OCI-LY7 (cell line): ENCODE results near the gene TDRD7. TPM values are rescaled to one million over a fixed set of nuclear protein-coding genes. Genes with fewer than 3 reads are reported as not detected.

ENCODE experiments used
- BruUV-seq: library from RNA; stranded (reverse); fragments of 400-500 nt; replicated peaks from 2 replicates; lab custom pipeline; 2021; lab: Mats Ljungman, UMichigan
- CTCF ChIA-PET: fragments of 300-600 bp; sonication (Branson Sonifier 250); formaldehyde crosslinking; loops from one replicate; lab custom pipeline; 2022; ENCODE audit warnings: antibody characterized with exemption; ENCODE audit not compliant: unreplicated experiment; lab: Charles Lee
- POLR2A ChIA-PET: fragments of 300-600 bp; sonication (Branson Sonifier 250); formaldehyde crosslinking; loops from one replicate; lab custom pipeline; 2022; ENCODE audit warnings: antibody characterized with exemption; lab: Charles Lee
- DNase-seq: peaks from one replicate; pipeline ENCODE4 v3.0.0-alpha.2; 2015; ENCODE audit warnings: low spot score
- H2AFZ ChIP-seq: fragments of 200-600 bp; sonication (generic), shearing (Covaris generic); 2 replicates; pipeline ENCODE4 v1.6.1; 2014; ENCODE audit warnings: mild to moderate bottlenecking, antibody characterized with exemption, low read length, moderate library complexity
- H3K27ac ChIP-seq: fragments of 200-600 bp; sonication (generic); 2 replicates; pipeline ENCODE4 v1.5.1; 2014; ENCODE audit warnings: mixed run types, low read depth, mild to moderate bottlenecking, moderate library complexity, low read length, inconsistent platforms; ENCODE audit not compliant: poor library complexity, severe bottlenecking
- H3K36me3 ChIP-seq: fragments of 200-600 bp; sonication (generic); 2 replicates; pipeline ENCODE4 v1.6.1; 2014; ENCODE audit warnings: mild to moderate bottlenecking, antibody characterized with exemption, low read length, moderate library complexity, mixed read lengths; ENCODE audit not compliant: insufficient read depth
- H3K4me1 ChIP-seq: fragments of 200-600 bp; sonication (generic); 2 replicates; pipeline ENCODE4 v1.5.1; 2014; ENCODE audit warnings: mild to moderate bottlenecking, low read length; ENCODE audit not compliant: insufficient read depth, poor library complexity, severe bottlenecking
- H3K4me2 ChIP-seq: fragments of 200-600 bp; sonication (generic); 2 replicates; pipeline ENCODE4 v1.6.1; 2014; ENCODE audit warnings: mild to moderate bottlenecking, low read length
- H3K4me3 ChIP-seq: fragments of 200-600 bp; sonication (generic); 2 replicates; pipeline ENCODE4 v1.5.1; 2014; ENCODE audit warnings: mild to moderate bottlenecking, low read depth, low read length; ENCODE audit not compliant: poor library complexity, severe bottlenecking
- H3K79me2 ChIP-seq: fragments of 200-600 bp; sonication (generic); 2 replicates; pipeline ENCODE4 v1.6.1; 2016; ENCODE audit warnings: low read depth, mild to moderate bottlenecking, low read length, moderate library complexity, mixed read lengths; ENCODE audit not compliant: insufficient read depth
- H3K9me2 ChIP-seq: fragments of 200-600 bp; sonication (generic); 2 replicates; pipeline ENCODE4 v1.6.1; 2016; ENCODE audit warnings: mild to moderate bottlenecking, low read length, mixed read lengths; ENCODE audit not compliant: insufficient read depth
- H3K9me3 ChIP-seq: fragments of 200-600 bp; sonication (generic); 2 replicates; pipeline ENCODE4 v1.6.1; 2014; ENCODE audit warnings: mild to moderate bottlenecking, mixed run types, low read length, mixed read lengths
- H4K20me1 ChIP-seq: fragments of 200-600 bp; sonication (generic); 2 replicates; pipeline ENCODE4 v1.6.1; 2014; ENCODE audit warnings: mild to moderate bottlenecking, antibody characterized with exemption, low read length, moderate library complexity, mixed read lengths; ENCODE audit not compliant: insufficient read depth
- EZH2phosphoT487 ChIP-seq: fragments of 200-600 bp; sonication (generic); IDR thresholded peaks from 2 replicates; pipeline ENCODE4 v1.6.1; 2018; ENCODE audit warnings: low read depth, borderline replicate concordance, mild to moderate bottlenecking, mixed run types, antibody characterized with exemption, low read length, moderate library complexity, mixed read lengths
- intact Hi-C: fragments of 100-400 bp; cut with micrococcal nuclease; formaldehyde crosslinking; loops from one replicate; pipeline ENCODE4 v1.10.0; 2022; ENCODE audit not compliant: unreplicated experiment
- total RNA-seq, 2 experiments: library from RNA; depleted of rRNA in 1 of 2; stranded (reverse); fragments of >200 nt in 1 of 2; shearing (Covaris generic) in 1 of 2; gene quantifications; 2 replicates each; pipeline ENCODE4 v1.2.3, GENCODE V29; 2014 to 2022
- TF ChIP-seq, protein P1 (sequence below): fragments of 200-600 bp; sonication (generic); conservative IDR thresholded peaks from 2 replicates; pipeline ENCODE4 v1.5.1; 2014; ENCODE audit warnings: mild to moderate bottlenecking, antibody characterized with exemption, low read length, moderate library complexity, mixed read lengths

Gene TDRD7
- total RNA-seq, 2 experiments from 2014 or later: 4.0 to 6.1 TPM

DNA sequence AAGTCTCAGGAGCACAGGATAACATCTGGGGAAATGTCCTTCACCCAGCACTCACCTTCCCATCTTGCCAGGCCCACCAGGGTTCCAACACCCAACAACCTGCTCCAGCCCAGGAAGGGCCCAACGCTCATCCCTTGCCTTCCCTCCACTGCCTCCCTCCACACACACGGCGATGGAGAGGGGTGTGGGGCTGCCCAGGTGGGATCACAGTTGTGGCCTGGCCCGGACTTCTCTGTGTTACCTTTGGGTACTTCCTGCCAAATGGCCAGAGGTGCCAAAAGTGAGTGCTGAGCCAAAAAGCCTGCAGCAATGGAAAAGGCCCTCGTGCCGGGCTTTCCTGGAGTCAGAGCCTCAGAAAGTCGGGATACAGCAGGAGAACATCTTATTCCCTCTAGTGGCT, 15.6 kb upstream of the TDRD7 start:
- no TSS peak for BruUV-seq
- ChIA-PET CTCF (no interaction called here), POLR2A (no interaction called here)
- Histone ChIP-seq H2AFZ (no peak overlapping the region), H3K36me3 (no peaks in the 10 kb centered on the region), H3K4me3 (no peak overlapping the region), H3K79me2 (no peaks in the 10 kb centered on the region), H4K20me1 (no peaks in the 10 kb centered on the region), H3K9me3 (no peaks in the 10 kb centered on the region), H3K4me1 (no peaks in the 10 kb centered on the region), H3K9me2 (no peaks in the 10 kb centered on the region), H3K27ac (no peak overlapping the region), H3K4me2 (no peak overlapping the region)
- intact Hi-C loops: no loop called here
- TF ChIP-seq, protein P1, sequence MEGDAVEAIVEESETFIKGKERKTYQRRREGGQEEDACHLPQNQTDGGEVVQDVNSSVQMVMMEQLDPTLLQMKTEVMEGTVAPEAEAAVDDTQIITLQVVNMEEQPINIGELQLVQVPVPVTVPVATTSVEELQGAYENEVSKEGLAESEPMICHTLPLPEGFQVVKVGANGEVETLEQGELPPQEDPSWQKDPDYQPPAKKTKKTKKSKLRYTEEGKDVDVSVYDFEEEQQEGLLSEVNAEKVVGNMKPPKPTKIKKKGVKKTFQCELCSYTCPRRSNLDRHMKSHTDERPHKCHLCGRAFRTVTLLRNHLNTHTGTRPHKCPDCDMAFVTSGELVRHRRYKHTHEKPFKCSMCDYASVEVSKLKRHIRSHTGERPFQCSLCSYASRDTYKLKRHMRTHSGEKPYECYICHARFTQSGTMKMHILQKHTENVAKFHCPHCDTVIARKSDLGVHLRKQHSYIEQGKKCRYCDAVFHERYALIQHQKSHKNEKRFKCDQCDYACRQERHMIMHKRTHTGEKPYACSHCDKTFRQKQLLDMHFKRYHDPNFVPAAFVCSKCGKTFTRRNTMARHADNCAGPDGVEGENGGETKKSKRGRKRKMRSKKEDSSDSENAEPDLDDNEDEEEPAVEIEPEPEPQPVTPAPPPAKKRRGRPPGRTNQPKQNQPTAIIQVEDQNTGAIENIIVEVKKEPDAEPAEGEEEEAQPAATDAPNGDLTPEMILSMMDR: no peak
- TF ChIP-seq EZH2phosphoT487: no peak
- DNase-seq: no peak

DNA sequence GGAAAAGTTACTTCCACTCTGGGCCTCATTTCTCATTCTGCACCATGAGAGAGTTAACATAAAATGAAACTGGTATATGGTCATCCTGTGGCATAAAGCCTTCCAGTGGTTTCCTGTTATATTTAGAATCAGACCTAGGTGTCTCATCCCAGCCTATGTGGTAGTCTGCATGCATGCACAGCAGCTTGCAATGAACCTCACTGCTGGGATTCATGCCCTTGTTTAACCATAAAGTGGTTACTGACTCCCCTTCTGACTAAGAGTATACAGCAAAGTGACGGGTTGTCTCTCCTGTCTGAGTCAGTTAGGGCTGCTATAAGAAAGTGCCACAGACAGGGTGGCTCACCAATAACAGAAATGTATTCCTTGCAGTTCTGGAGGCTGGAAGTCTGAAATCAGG, 14.7 kb upstream of the TDRD7 start:
- no peak for DNase-seq
- H3K9me3 ChIP-seq: no peaks in the 10 kb centered on the region
- H3K36me3 ChIP-seq: no peaks in the 10 kb centered on the region
- no TSS peak for BruUV-seq
- H3K4me2 ChIP-seq: no peak overlapping the region
- intact Hi-C loops: no loop called here
- no peaks in the 10 kb centered on the region for H3K79me2 ChIP-seq
- no peak for TF ChIP-seq EZH2phosphoT487
- TF ChIP-seq, protein P1: no peak
- no peaks in the 10 kb centered on the region for H3K9me2 ChIP-seq
- no peak overlapping the region for H3K4me3 ChIP-seq
- H3K4me1 ChIP-seq: no peaks in the 10 kb centered on the region
- no peak overlapping the region for H2AFZ ChIP-seq
- ChIA-PET CTCF (interaction anchor here (0.6 kb wide), 1 partner anchor 68 kb away, joined by 3 read pairs; no protein-coding TSS in a partner anchor), POLR2A (no interaction called here)
- no peaks in the 10 kb centered on the region for H4K20me1 ChIP-seq
- no peak overlapping the region for H3K27ac ChIP-seq

DNA sequence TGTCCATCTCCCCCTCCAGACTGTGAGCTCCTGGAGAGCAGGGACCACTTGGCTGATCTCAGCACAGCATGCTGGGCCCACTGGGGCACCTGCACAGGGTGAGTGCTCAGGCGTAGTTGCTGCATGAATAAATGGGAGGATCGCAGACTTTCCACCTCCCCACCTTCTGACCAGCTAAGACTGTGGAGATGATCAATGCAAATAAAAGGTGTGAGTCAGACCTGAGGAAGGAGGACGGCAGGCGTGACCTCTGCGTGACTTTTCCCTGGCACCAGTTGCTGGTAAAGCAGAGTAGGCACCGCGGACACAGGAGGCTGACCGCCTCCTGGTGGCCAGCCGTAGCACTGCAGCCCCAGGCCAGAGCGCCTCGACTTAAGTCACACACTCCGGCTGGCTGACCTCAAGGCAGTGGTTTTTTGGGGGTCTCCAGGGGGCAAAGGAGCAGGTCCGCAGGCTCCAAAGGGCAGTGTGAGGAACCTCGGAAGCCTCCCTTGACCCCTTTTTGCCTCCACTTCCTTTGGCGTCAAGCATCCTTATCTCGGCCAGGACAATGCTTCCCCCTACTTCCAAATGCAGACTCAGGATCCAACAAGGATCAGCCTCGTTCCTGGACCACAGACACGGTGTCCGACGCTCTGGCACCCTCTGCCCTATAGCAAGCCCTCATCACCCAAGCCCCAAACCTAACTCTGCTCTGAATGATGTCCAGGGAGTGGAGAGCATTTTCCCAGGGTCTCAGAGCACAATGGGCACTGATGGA, 12.7 kb upstream of the TDRD7 start:
- CTCF ChIA-PET: no interaction called here
- no peaks in the 10 kb centered on the region for H4K20me1 ChIP-seq
- H3K4me3 ChIP-seq: no peak overlapping the region
- peaks cover 8% of the 10 kb centered on the region; the same call in 1 of the 2 replicates for H3K9me3 ChIP-seq
- TF ChIP-seq, protein P1: peak; percentile 66
- TF ChIP-seq EZH2phosphoT487: no peak
- no TSS peak for BruUV-seq
- no peaks in the 10 kb centered on the region for H3K36me3 ChIP-seq
- H3K4me2 ChIP-seq: no peak overlapping the region
- no peaks in the 10 kb centered on the region for H3K4me1 ChIP-seq
- DNase-seq: no peak
- intact Hi-C loops: no loop called here
- no peak overlapping the region for H3K27ac ChIP-seq
- no peaks in the 10 kb centered on the region for H3K9me2 ChIP-seq
- H3K79me2 ChIP-seq: no peaks in the 10 kb centered on the region
- no peak overlapping the region for H2AFZ ChIP-seq
- POLR2A ChIA-PET: no interaction called here
